Keratinocyte (primary cell): ENCODE results near the gene ANKS1A.

ENCODE experiments used
- EZH2 ChIP-seq: IDR thresholded peaks from one replicate; pipeline ENCODE4 v1.6.1; 2012; ENCODE audit warnings: inconsistent platforms, mild to moderate bottlenecking, low read length, moderate library complexity
- TF ChIP-seq, protein P1 (sequence below), 3 experiments: IDR thresholded peaks in 1 of 3; conservative IDR thresholded peaks in 1 of 3; optimal IDR thresholded peaks in 1 of 3; 2 replicates in 2 of 3; 3 replicates in 1 of 3; pipeline versions ENCODE3 to v1.5.1; 2011; ENCODE audit warnings: low read length in 3 of 3, mild to moderate bottlenecking in 3 of 3, moderate library complexity in 2 of 3, control low read depth in 1 of 3, inconsistent platforms in 1 of 3; ENCODE audit not compliant: insufficient read depth in 2 of 3; ENCODE audit errors: extremely low read depth in 1 of 3

DNA sequence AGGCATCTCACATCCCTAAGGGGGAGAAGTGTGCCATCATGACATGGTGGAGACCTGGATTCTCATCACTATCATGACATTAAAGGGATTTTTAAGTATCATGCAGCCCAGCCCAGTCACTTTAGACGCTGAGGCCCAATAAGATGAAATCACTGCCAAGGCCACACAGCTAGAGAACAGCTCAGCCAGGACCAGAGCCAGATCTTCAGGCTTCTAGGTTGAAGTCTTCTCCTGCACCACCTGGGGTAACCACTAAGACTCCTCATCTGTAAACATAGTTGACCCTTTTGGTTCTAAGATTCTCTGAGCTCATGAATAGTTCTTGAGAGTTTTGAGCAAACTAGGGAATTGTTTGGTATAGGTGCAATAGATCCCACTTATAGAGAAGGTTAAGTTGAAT, 126.9 kb downstream of the ANKS1A start:
- TF ChIP-seq, protein P1, sequence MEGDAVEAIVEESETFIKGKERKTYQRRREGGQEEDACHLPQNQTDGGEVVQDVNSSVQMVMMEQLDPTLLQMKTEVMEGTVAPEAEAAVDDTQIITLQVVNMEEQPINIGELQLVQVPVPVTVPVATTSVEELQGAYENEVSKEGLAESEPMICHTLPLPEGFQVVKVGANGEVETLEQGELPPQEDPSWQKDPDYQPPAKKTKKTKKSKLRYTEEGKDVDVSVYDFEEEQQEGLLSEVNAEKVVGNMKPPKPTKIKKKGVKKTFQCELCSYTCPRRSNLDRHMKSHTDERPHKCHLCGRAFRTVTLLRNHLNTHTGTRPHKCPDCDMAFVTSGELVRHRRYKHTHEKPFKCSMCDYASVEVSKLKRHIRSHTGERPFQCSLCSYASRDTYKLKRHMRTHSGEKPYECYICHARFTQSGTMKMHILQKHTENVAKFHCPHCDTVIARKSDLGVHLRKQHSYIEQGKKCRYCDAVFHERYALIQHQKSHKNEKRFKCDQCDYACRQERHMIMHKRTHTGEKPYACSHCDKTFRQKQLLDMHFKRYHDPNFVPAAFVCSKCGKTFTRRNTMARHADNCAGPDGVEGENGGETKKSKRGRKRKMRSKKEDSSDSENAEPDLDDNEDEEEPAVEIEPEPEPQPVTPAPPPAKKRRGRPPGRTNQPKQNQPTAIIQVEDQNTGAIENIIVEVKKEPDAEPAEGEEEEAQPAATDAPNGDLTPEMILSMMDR (optimal IDR thresholded peaks at IDR 0.05 in 1 of 3, IDR thresholded peaks at IDR 0.05 in 1 of 3, conservative IDR thresholded peaks at IDR 0.05 in 1 of 3; ENCODE audit: extremely low read depth in 1 of 3, insufficient read depth in 2 of 3, low read length in 3 of 3) = no peak
- TF ChIP-seq EZH2 = no peak
